HepG2 (cell line): Measurements from ENCODE around the gene RING1. TPM values are rescaled to one million over a fixed set of nuclear protein-coding genes. Genes with fewer than 3 reads are reported as not detected.

Experiments
- ATF7-NPFF ChIP-seq: sonication (generic); formaldehyde crosslinking; IDR thresholded peaks from 2 replicates; pipeline ENCODE4 v1.8.1; 2023; ENCODE audit warnings: mild to moderate bottlenecking, low read depth, missing genetic modification reagents, moderate library complexity
- CBX5 ChIP-seq: sonication (generic); formaldehyde crosslinking; IDR thresholded peaks from 2 replicates; pipeline ENCODE4 v1.4.0; 2020; ENCODE audit warnings: missing genetic modification reagents, borderline replicate concordance
- FOXO1 ChIP-seq: sonication (generic); formaldehyde crosslinking; IDR thresholded peaks from 2 replicates; pipeline ENCODE4 v1.4.0; 2020; ENCODE audit warnings: missing genetic modification reagents
- FOXO4 ChIP-seq: sonication (generic); formaldehyde crosslinking; conservative IDR thresholded peaks from 2 replicates; pipeline ENCODE4 v1.8.1; 2023; ENCODE audit warnings: missing genetic modification reagents
- HMGXB4 ChIP-seq, 2 experiments: sonication (generic) in 1 of 2; formaldehyde crosslinking in 1 of 2; IDR thresholded peaks; 2 replicates each; pipeline versions ENCODE4 v1.4.0 to v1.6.1; 2018 to 2020; ENCODE audit warnings: missing genetic modification reagents in 2 of 2, borderline replicate concordance in 1 of 2, low read depth in 1 of 2, mild to moderate bottlenecking in 1 of 2, missing biosample characterization in 1 of 2
- HOXA5 ChIP-seq: sonication (generic); formaldehyde crosslinking; IDR thresholded peaks from 2 replicates; pipeline ENCODE4 v1.4.0; 2020; ENCODE audit warnings: missing genetic modification reagents
- NFAT5 ChIP-seq: sonication (generic); formaldehyde crosslinking; IDR thresholded peaks from 2 replicates; pipeline ENCODE4 v1.4.0; 2020; ENCODE audit warnings: missing genetic modification reagents
- NR2F2 ChIP-seq: IDR thresholded peaks from 2 replicates; pipeline ENCODE4 v1.6.1; 2012; ENCODE audit warnings: low read depth, inconsistent platforms, borderline replicate concordance
- PLRG1 ChIP-seq: fragments of 450-650 bp; conservative IDR thresholded peaks from 2 replicates; pipeline ENCODE4 v1.6.1; 2016
- ZBTB2 ChIP-seq: sonication (generic); formaldehyde crosslinking; IDR thresholded peaks from 2 replicates; pipeline ENCODE4 v1.8.0; 2022; ENCODE audit warnings: low read depth, missing genetic modification reagents
- ZBTB43 ChIP-seq: sonication (generic); formaldehyde crosslinking; conservative IDR thresholded peaks from 2 replicates; pipeline ENCODE4 v1.4.0; 2020; ENCODE audit warnings: missing genetic modification reagents
- ZBTB46 ChIP-seq: sonication (generic); formaldehyde crosslinking; IDR thresholded peaks from 2 replicates; pipeline ENCODE4 v1.4.0; 2020; ENCODE audit warnings: mild to moderate bottlenecking, missing genetic modification reagents, borderline replicate concordance
- ZFX ChIP-seq: sonication (generic); formaldehyde crosslinking; IDR thresholded peaks from 2 replicates; pipeline ENCODE4 v1.4.0; 2020; ENCODE audit warnings: mild to moderate bottlenecking, low read depth, missing genetic modification reagents, moderate library complexity
- ZMAT3 ChIP-seq: sonication (generic); formaldehyde crosslinking; conservative IDR thresholded peaks from 2 replicates; pipeline ENCODE4 v1.7.0; 2021; ENCODE audit warnings: missing genetic modification reagents
- ZNF17 ChIP-seq: sonication (generic); formaldehyde crosslinking; IDR thresholded peaks from 2 replicates; pipeline ENCODE4 v1.5.0; 2020; ENCODE audit warnings: mild to moderate bottlenecking, missing genetic modification reagents
- ZNF501 ChIP-seq: sonication (generic); formaldehyde crosslinking; IDR thresholded peaks from 2 replicates; pipeline ENCODE4 v1.5.1; 2020; ENCODE audit warnings: mild to moderate bottlenecking, moderate library complexity, missing genetic modification reagents
- polyA plus RNA-seq, 8 experiments: library from polyadenylated mRNA; depleted of rRNA in 3 of 8; stranded (reverse) in 7 of 8; unstranded in 1 of 8; fragments of >200 nt; fragmentation: Illumina TruSeq in 4 of 8; extraction: Trizol in 4 of 8; gene quantifications; 2 replicates each; pipeline versions ENCODE4 v1.2.1 to v1.2.3, GENCODE V29; 2011 to 2016; ENCODE audit warnings: low read depth in 4 of 8, missing spikeins in 1 of 8, mixed read lengths in 1 of 8; ENCODE audit not compliant: insufficient read depth in 1 of 8
- total RNA-seq, 5 experiments: library from RNA; depleted of rRNA; stranded (reverse); fragments of >200 nt; fragmentation: Illumina TruSeq; extraction: Trizol; gene quantifications; 2 replicates each; pipeline ENCODE4 v1.2.3, GENCODE V29; 2016; ENCODE audit warnings: low read depth in 1 of 5

RING1 gene
- total and polyA plus RNA-seq, 2 of the 13 experiments (the other 11 are each of a cell fraction or from before 2014, with no cell fraction given), result 23.9 to 33.6 TPM

- TF ChIP-seq HMGXB4 (CRISPR knock-in tag; IDR thresholded peaks at IDR 0.05; ENCODE audit: borderline replicate concordance in 1 of 2, low read depth in 1 of 2), result no peak; a peak in 1 of 4 replicates
- no peak for TF ChIP-seq HOXA5 (CRISPR knock-in tag)
- TF ChIP-seq PLRG1, result no peak
- TF ChIP-seq ZBTB2 (CRISPR knock-in tag), result no peak
- TF ChIP-seq NFAT5 (CRISPR knock-in tag), result no peak
- TF ChIP-seq CBX5 (CRISPR knock-in tag), result 0 out of 2 replicates have a peak, but pooled peaks have one; percentile 19
- no peak for TF ChIP-seq NR2F2
- TF ChIP-seq FOXO4 (CRISPR knock-in tag), result no peak
- no peak for TF ChIP-seq FOXO1
- no peak for TF ChIP-seq ZNF17
- no peak; the same call in 1 of the 2 replicates for TF ChIP-seq ZNF501 (CRISPR knock-in tag)
- no peak; the same call in none of the 2 replicates for TF ChIP-seq ZMAT3 (CRISPR knock-in tag)
- no peak for TF ChIP-seq ATF7-NPFF (CRISPR knock-in tag)
- peak; percentile 94 for TF ChIP-seq ZFX (CRISPR knock-in tag)
- TF ChIP-seq ZBTB46, result no peak
- TF ChIP-seq ZBTB43, result no peak
These were observed 8.5 kb upstream of the RING1 start (continued) for GRCh38 chr6:33199687-33200218.
